NCI-H1417 (cell line): ENCODE data around the gene STPG4.
"Not testable (repeated sequence)": the region's sequence is repeated elsewhere in the genome, so short reads cannot be mapped to it uniquely, and the experiment has no call there.

ENCODE experiments used
- DNase-seq, 3 experiments: peaks; one replicate each; lab custom pipeline; 2025; lab: John Stamatoyannopoulos, UW

STPG4 gene

DNA sequence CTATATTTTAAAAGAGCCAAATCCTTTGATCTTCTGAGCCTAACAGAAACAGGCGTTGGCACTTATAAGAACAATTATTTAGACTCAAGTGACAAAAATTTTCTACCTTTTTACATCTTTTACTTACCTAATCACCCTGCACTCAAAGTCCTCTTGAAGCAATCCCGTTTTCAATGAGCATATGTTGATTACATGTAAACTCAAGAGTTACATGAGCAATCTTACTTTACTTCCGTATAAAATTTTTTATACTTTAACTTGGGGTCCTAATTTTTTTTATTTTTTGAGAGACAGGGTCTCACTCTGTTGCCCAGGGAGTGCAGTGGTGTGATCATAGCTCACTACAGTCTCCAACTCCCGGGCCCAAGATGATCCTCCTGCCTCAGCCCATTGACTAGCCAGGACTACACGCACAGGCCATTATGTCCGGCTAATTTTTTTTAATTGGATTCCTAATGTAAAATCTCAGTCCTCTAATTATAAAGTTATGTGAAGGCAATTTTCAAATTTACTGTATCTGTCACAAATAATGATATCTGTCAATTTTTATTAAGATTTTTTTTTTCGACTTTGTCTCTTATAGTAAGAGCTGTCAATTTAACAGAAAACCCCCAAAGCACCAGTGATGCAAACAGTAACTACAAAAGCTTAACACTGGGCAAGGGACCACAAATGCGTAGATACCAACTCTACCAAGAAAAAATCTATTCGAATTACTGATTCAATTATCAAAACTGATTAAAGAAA, 19.1 kb upstream of the STPG4 start:
- DNase-seq, result peak in 1 of 3 experiments; percentile 48

DNA sequence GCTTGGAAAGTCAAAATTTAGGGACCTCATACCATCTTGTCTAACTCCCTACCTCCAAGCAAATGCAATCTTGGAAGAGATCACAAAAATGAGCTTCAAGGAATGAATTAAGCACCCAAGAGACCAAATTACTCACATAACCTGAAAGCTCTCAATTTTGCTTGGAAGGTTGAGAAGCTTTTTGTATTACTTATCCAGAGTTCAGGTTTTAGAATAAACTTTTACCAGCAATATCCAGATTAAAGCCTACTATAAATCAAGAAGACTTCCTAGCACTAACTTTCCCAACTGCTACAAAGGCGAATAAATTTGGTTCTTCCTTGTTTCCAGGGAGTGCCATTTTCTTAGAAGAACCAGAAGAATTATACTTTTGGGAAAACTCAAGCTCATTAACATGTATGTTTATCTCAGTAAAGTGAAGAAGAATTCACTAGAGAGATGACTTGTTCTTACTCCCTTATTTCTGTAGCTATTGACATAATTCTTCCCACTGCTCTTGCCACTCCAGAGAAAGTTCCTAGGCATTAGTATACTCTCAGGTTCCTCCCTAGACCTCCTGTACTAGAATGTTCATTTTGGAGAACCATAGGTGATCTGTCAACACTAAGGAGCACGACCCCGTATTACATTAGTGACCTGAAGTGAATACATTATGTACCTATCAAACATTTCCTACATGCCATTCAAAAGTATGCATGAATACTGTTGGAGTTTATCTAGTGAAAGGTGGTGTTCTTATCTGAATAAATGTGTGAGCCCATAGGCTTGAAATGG, 18.0 kb upstream of the STPG4 start:
- no peak for DNase-seq

DNA sequence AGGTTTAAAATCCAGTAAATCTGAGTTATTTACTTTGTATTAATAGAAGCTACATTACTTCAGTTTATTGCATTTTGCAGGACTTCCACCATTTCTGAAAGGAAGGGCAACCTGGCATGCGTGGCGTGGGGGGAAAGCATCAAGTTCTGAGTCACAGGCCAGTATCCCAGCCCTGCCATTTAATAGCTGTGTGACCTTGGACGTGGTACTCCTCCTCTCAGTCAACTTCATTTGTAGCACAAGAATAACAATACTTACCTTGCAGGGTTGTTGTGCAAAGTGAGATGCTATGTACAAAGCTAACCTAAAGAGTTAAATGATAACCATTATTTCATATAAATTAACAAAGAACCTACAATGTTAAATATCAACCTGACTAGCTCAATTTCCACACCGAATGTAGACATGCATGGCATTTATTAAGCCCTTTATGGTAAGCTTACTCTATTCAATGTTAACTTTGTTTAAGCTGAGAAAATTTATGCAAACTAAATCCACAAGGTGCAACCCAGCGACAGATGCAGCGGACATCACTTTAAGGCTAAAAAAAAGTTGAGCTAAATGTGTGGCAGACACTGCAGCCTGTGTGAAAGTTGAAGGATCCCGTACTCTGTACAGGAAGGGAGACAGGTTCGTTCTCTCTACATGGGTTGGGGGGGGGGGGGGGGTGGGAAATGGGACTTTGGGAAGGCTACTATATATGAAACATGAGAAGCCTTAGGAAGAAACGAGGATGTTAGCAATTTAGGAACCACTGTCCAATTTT, 17.2 kb upstream of the STPG4 start:
- DNase-seq, result no peak

DNA sequence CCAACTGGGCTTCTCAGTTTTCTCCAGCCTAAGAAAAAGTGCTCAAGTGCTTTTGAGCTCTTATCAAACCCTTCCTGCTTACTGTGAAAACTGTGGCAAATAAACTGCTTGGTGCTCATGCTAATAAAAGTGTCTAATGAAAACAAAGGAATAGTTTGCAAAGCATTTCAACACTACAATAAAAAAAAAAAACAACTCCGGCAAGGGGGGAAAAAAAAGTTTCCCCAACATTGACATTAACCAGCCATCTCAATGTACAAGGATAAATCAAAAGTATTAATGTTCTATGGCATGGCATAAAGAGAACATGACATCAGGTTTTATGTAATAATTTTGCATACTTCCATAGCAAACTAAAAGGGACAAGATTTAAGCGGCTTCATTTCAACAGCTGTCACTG, 14.7 kb upstream of the STPG4 start:
- no peak for DNase-seq

DNA sequence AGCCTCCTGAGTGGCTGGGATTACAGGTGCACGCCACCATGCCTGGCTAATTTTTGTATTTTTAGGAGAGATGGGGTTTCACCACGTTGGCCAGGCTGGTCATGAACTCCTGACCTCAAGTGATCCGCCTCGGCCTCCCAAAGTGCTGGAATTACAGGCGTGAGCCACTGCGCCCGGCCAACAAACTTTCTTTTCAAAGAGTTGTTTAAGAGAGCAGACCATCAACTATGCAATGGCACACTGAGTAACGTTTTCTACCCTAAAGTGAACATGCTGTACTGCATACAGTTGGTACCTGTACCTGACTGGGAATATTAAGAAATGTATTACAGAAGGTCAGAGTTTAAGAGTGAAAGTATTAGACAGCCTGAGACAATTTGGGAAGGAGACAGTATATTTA, 13.8 kb upstream of the STPG4 start:
- DNase-seq, result not testable (repeated sequence)

DNA sequence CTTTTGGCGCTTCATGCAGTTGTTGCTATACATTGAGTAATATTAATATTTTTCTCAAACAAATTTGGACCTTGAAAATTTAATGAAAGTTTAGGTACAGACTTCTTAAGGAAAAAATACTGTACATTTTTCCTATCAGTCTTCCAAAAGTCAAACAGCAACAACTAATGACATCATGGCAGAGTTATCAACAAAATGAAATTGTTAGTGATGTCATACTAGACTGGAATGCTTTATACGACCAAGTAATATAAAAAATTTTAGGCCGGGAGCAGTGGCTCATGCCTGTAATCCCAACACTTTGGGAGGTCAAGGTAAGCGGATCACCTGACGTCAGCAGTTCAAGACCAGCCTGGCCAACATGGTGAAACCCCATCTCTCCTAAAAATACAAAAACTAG, 12.0 kb upstream of the STPG4 start:
- no peak for DNase-seq

DNA sequence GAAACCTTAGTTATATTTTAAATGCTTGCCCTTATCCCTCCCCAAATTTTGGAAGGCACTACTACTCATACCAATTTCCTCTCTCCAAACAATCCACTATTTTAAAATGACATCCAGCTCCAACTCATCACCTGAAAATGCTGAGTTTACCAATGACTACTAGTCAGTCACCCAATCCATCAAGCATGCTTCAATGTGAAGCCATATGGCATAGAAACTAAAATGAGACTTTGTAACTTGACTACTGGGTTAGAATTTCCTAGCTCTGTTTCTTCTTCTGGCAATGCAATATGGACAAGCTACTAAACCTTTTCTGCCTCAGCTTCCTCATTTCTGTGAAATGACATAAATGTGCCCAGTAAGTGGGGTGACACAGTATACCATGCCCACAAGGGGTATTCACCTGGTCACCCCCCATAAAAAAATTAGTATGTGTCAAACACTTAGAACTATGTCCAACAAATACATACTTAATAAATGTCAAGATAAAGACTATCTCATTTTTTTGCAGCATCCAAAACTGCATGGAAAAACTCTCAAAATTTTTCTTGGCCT, 10.0 kb upstream of the STPG4 start:
- no peak for DNase-seq

DNA sequence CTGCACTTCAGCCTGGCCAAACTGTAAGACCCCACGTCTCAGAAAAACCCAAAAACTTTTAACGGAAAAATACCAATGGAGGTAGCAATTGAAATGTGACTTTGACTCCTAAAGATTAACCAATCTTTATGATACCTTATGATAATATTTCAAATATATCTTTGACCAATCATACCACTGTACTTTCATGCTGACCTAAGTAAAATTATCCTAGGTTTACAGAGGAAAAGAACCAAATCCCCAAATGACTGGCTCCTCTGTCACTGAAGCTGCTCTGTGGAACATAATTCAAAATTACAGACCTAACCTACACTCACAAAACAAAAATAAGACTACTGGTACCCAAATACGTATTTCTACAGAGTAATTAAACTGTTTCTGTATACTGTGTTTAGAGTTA, 7.7 kb upstream of the STPG4 start:
- no peak for DNase-seq

DNA sequence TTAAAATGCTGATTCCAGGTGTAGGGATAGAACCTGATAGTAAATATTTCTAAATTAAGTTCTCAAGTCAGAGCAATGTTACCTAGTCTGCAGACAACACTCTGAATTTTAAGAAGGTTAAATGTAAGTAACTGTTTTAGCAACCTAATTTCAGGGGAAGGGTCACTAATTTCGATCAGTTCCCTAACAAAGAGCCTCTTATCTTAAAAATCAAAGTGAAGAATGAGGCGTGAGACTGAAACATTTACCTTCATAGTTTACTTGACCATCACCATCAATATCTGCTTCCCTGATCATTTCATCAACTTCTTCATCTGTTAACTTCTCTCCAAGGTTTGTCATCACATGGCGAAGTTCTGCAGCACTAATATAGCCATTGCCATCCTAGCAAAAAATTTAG, 6.4 kb upstream of the STPG4 start:
- no peak for DNase-seq

DNA sequence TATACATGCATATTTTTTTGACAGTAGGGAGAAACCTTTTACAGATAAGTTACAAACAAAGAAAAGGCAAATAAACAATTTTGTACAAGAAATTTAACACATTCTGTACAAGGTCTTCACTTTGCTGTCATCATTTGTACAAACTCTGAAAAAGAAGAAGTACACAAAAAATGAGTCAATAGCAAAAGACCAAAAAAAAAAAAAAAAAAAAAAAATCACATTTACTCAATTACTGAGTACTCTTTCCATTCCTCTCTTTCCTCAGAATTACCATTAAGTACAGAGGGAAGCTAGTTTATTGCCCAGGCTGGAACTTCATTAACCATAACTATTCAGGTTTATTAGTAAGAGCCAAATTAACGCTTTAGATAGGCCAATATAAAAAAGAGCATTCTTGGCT, 5.6 kb upstream of the STPG4 start:
- DNase-seq, result no peak

DNA sequence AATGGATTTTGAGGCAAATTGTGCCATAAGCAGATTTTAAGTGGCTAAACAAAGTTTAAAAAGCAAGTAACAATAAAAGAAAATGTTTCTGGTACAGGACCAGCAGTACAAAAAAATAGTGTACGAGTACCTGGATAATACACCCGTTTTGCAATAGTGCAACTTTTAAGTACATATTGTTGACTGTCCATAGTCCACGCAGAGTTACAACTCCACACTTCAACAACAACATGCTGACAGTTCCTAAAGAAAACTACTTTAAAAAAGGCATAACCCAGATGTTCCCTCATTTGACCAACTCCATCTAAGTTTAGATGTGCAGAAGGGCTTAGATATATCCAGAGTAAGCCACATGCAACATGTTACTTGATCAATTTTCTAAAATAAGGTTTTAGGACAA, 5.1 kb upstream of the STPG4 start:
- peak in 1 of 3 experiments; percentile 28 for DNase-seq

DNA sequence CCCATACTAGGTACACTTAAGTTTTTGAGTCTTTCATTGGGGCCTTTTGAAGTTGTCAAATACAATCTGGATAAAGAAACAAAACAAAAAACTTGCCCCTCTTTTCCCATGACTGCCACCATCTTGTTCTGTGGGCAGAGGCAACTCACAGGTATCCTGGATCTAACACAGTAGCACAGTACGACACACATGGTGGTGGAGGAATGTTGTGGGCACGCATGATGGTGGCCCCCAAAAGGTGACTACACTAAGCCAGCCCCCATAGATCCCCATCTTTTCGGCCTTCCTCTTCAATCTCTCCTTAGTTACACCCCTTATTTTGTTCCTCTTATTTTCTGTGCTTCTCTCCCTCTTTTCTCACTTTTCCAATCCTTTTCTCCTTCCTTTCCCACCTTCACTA, 4.5 kb upstream of the STPG4 start:
- no peak for DNase-seq

DNA sequence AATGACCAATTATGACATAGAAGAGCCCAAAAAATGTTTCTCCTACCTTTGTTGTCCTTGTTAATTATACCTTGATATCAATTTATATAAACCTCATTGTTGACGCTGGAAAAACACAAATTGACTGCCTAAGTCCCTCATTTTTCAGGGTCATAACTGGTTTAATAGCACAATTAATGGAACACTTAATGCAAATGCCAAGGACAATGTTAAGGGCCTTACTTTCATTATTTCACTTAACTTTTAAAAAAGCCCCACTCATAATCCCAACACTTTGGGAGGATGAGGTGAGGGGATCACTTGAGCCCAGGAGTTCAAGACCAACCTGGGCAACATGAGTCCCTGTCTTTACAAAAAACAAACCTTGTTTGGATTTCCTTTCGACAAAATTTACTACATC, 3.5 kb upstream of the STPG4 start:
- DNase-seq, result no peak

DNA sequence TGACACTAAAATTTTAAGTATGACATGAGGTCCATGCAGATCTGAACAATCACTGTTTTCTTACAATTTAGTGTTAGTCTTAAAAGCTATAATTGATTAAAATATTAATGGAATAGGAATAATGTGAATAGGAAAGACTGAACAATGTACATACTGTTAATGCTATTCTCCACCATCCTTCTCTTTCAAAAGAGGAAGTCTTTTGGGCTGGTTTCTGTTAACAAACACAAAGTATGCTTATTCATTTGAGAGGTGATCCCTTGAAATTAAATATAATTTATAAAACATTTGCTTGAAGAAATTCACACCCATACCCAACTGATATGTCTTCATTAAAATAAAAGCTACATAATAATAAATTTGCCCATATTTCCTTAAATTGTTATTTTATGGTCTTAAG, 2.3 kb downstream of the STPG4 start:
- DNase-seq, result no peak

DNA sequence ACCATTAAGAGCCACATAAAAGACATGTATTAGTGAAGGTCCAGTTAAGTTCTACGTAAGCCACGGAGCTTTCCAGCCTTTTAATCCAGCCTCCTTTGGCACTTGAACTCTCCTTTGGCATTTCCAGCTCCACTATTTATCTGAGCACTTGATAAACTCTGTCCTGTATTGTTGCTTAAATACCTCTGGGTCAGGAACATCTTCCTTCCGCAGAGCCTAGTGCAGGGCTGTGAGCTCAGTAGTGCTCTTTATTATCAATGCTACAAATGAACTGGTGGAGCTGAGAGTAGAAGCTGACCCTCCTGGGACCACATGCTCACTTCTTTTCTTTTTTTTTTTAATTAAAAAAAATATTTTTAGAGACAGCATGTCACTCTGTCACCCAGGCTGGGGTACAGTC, 4.9 kb downstream of the STPG4 start:
- DNase-seq, result no peak

DNA sequence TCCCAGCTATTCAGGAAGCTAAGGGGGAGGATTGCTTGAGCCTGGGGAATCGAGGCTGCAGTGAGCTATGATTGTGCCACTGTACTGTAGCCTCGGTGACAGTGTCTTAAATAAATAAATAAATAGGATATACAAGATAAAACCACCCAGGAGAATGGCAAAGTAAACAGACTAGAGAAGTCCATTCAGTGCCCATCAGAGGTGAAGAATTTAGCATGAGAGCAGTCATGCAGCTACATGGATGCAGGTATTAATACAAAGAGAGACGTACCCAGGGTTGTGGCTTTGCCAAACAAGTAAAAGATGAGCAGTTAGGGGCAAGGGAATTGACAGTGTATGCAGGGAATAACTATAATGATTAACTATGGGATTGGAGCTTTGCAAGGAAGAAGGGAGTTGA, 8.1 kb downstream of the STPG4 start:
- DNase-seq, result no peak

DNA sequence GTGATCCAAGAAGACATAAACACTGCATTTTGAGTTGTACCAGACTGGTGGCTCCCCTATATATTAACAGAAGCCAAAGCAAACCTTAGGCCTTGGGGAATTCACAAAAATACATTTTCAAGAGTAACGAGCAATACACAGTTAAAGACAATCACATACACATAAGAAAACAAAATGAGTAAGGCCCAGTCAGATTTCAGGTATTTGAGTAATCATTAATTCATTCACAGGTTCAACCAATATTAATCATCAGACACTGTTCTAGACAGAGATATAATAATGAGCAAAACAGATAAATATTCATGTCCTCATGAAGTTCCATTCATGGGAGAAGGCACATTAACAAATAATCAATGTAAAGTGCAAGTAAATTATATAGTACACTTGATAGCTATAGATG, 9.6 kb downstream of the STPG4 start:
- DNase-seq, result no peak

DNA sequence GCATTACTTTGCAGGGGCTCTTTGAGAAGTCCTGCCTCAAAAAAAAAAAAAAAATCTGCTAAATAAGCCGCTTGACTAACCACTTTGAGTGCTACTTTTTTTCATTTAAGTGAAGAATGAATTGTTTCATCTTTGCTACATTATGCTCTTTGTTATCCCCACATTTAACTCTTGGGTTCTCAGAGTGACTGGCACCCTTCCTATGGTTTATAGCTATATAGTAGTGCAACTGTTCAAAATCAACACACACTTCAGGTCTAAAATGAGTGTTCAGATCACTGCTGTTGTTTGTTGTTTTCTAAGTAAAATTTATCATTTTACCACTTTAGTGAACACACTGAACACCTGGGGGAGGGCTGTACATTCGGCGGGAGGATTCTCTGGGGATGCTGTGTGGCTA, 13.6 kb downstream of the STPG4 start:
- DNase-seq, result no peak

DNA sequence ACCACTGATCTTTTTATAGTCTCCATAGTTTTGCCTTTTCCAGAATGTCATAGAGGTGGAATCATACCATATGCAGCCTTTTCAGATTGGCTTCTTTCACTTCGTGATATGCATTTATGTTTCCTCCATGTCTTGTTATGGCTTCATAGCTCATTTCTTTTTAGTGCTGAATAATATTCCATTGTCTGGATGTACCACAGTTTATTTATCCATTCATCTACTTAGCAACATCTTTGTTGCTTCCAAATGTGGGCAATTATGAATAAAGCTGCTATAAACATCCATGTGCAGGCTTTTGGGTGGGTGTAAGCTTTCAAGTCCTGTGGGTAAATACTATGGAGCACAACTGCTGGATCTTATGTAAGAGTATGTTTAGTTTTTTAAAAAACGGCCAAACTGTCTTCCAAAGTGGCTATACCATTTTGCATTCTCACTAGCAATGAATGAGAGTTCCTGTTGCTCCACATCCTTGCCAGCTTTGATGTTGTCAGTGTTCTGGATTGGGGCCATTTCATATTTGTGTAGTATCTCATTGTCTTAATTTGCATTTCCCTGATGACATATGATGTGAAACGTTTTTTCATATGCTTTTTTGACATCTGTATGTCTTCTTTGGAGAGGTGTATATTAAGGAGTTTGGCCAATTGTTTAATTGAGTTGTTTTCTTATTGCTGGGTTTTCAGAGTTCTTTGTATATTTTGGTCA, 20.6 kb downstream of the STPG4 start:
- DNase-seq, result no peak

DNA sequence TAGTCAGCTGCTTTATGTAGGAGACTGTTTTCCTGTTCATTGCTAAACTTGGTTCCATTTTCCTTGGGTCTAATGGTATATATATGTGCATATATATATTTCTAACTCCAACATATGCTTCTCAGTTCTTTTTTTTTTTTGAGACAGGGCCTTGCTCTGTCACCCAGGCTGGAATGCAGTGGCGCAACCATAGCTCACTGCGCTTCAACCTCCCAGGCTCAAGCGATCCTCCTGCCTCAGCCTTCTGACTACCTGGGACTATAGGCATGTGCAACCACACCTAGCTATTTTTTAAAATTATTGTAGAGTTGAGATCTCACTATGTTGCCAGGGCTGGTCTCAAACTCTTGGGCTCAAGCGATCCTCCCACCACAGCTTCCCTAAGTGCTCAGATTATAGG, 22.1 kb downstream of the STPG4 start:
- DNase-seq, result no peak

DNA sequence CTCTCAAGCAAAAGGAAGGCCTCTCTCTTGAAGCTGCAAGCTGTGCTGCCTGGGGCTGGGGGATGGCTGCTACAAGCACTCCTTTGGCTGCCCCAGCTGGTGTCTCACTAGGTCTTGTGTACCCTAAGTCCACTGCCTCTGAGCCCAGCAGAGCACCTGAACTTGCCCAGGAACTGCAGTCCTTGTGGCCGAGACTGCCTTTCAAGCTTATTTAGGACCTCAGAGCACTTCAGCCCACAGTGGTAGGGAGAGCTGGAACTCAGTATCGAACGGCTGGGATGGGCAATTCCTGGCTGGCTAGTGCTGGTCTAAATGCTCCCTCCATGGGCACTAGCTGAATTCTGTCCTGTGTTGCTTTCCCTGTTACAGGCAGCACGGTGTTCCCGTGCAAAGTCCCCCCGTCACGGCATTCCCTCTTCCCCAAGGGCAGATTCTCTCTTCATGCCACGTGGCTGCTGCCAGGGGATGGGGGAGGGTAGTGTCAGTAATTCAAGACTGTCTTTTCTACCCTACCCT, 25.9 kb downstream of the STPG4 start:
- no peak for DNase-seq

DNA sequence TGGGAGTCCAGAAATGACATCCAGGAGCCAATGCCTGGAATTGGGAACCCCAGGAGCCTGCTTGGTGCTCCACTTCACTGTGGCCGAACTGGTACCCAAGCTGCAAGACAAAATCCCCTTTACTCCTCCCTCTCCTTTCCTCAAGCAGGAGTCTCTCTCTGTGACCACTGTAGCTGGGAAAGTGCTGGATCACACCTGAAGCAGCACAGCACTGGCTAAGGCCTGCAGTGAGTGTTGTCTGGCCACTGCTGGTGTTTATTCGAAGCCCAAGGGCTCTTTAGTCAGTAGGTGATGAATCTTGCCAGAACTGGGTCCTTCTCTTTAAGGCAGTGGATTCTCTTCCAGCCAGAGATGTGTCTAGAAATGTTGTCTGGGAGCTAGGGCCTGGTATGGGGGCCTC, 26.4 kb downstream of the STPG4 start:
- DNase-seq, result no peak
